Lower lobe of right lung (tissue), 2 donors: Measurements from ENCODE around the gene CLHC1. TPM values are rescaled to one million over a fixed set of nuclear protein-coding genes. Genes with fewer than 3 reads are reported as not detected.

ENCODE experiments used
- ATAC-seq, 2 donors: fragments of 200-7000 bp; cut with Tn5 transposase; one replicate each; pipeline ENCODE4 v1.9.1; 2020 to 2022; ENCODE audit warnings: mild to moderate bottlenecking in 2 of 2, moderate library complexity in 2 of 2
- DNase-seq: peaks from one replicate; pipeline ENCODE4 v3.0.0-alpha.2; 2020
- H3K27ac ChIP-seq: fragments of 200-600 bp; one replicate; pipeline ENCODE4 v1.8.0; 2022
- H3K27me3 ChIP-seq: fragments of 200-600 bp; one replicate; pipeline ENCODE4 v1.8.0; 2022; ENCODE audit warnings: low read depth
- H3K36me3 ChIP-seq: fragments of 200-600 bp; one replicate; pipeline ENCODE4 v1.8.0; 2022; ENCODE audit warnings: mild to moderate bottlenecking
- H3K4me1 ChIP-seq: fragments of 200-600 bp; one replicate; pipeline ENCODE4 v1.8.0; 2022
- H3K4me3 ChIP-seq: fragments of 200-600 bp; one replicate; pipeline ENCODE4 v1.8.0; 2022; ENCODE audit warnings: mild to moderate bottlenecking
- H3K9me3 ChIP-seq: fragments of 200-600 bp; one replicate; pipeline ENCODE4 v1.8.0; 2022
- intact Hi-C: fragments of 100-400 bp; cut with DNase I; formaldehyde crosslinking; loops from one replicate; pipeline ENCODE4 v1.11.0; 2022
- total RNA-seq: library from RNA; stranded (reverse); fragmentation: NEBNext Ultra II Directional; extraction: Animal tissue kit (Norgen Biotek cat#: 25700); gene quantifications from one replicate; pipeline ENCODE4 v1.2.1, GENCODE V29; 2021
- TF ChIP-seq, protein P1 (sequence below): fragments of 200-600 bp; IDR thresholded peaks from one replicate; pipeline ENCODE4 v1.8.0; 2022; ENCODE audit warnings: antibody characterized with exemption, mild to moderate bottlenecking
- donor health status: DM: no; HTN: yes; CAD: no; lungs with severe emphysema.

Gene CLHC1
- total RNA-seq, 1 donor from 2014 or later, result 15.2 TPM

DNA sequence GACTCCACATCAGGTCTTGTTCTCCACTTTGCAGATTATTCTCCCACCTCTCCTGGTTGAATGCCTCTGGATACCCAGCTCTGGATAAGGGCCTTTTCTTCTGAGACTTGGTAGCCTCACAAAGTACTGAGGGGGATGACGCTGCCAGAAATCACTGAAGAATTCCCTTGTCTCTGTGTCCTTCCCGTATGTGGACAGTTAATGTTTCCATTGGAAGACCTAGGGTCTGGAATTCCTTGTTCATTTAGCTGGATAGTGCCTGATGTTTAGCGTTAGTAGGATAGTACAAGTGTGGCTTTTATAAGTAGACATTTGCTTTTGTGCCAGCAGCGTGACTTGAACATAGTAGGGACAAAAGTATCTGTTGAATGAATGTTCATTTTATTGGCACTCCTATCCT lies 76.9 kb downstream of the CLHC1 start:
- Histone ChIP-seq H3K4me1 (peaks cover 93% of the 10 kb centered on the region), H3K36me3 (no peaks in the 10 kb centered on the region), H3K9me3 (no peaks in the 10 kb centered on the region), H3K27ac (peak overlapping the region; percentile 13), H3K27me3 (no peaks in the 10 kb centered on the region), H3K4me3 (no peak overlapping the region)
- ATAC-seq (no peak), DNase-seq (no peak)
- TF ChIP-seq, protein P1, sequence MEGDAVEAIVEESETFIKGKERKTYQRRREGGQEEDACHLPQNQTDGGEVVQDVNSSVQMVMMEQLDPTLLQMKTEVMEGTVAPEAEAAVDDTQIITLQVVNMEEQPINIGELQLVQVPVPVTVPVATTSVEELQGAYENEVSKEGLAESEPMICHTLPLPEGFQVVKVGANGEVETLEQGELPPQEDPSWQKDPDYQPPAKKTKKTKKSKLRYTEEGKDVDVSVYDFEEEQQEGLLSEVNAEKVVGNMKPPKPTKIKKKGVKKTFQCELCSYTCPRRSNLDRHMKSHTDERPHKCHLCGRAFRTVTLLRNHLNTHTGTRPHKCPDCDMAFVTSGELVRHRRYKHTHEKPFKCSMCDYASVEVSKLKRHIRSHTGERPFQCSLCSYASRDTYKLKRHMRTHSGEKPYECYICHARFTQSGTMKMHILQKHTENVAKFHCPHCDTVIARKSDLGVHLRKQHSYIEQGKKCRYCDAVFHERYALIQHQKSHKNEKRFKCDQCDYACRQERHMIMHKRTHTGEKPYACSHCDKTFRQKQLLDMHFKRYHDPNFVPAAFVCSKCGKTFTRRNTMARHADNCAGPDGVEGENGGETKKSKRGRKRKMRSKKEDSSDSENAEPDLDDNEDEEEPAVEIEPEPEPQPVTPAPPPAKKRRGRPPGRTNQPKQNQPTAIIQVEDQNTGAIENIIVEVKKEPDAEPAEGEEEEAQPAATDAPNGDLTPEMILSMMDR, result no peak
- intact Hi-C loops, result no loop called here

DNA sequence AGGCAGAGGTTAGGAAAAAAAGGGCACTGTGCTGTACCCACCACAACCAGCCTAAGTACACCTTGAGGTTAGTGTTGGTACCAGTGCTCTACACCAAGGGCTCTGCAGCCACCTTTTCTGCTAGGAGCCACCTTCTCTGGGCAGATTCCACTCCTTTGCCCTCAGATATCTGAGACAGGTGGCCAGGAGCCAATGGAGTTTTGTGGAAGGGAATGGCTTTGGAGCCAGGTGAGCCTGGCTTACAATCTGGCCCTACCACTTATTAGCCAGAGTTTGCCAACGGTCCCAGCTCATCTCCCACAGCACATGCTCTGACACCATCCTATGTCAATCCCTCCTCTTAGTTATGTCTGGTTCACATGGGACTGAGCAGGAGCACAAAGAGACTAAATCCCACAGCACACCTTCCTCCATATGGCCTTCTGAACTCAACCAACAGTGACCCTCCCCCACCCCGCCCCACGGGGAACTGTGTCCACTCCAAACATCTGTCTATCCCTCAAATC lies 77.5 kb downstream of the CLHC1 start:
- TF ChIP-seq, protein P1, result no peak
- no peaks in the 10 kb centered on the region for H3K36me3 ChIP-seq
- H3K4me1 ChIP-seq, result peaks cover 87% of the 10 kb centered on the region
- DNase-seq, result no peak
- intact Hi-C loops, result no loop called here
- peak overlapping the region; percentile 13 for H3K27ac ChIP-seq
- no peak overlapping the region for H3K4me3 ChIP-seq
- H3K27me3 ChIP-seq, result no peaks in the 10 kb centered on the region
- ATAC-seq, result no peak
- H3K9me3 ChIP-seq, result no peaks in the 10 kb centered on the region

DNA sequence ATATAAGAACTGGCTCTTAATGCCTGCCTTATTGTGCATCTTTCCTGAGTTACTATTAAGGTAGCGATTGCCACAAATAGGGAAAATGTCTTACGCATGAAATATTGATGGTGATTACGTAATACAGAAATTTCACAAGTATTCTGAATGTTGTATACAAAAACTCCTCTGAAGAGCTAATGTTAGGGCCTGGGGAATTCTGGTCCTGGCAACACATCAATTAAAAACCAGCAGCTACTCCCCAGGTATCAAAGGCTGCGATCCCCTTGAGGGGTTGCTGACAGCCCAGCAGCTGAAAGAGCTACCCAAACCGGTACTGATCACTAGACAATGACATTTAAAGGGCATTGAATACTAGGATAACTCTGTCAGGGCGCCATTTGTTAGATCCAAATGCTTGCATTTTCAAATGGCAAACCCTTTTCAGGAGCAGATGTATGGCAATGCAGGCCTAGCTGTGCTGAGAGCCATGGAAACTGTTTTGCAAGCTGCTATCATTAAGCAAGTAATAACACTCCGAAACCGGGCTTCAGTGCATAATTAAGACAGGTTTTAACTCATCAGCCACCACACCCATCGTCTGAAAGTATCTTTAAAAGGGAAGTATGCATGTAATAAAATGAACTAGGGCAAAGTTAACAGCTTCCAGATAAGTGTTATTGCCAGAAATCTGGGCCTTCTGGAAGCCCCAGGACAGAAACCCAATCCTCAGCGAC lies 78.4 kb downstream of the CLHC1 start:
- intact Hi-C loops, result no loop called here
- peaks cover 78% of the 10 kb centered on the region for H3K4me1 ChIP-seq
- ATAC-seq, result peak; percentile 46 to 71

DNA sequence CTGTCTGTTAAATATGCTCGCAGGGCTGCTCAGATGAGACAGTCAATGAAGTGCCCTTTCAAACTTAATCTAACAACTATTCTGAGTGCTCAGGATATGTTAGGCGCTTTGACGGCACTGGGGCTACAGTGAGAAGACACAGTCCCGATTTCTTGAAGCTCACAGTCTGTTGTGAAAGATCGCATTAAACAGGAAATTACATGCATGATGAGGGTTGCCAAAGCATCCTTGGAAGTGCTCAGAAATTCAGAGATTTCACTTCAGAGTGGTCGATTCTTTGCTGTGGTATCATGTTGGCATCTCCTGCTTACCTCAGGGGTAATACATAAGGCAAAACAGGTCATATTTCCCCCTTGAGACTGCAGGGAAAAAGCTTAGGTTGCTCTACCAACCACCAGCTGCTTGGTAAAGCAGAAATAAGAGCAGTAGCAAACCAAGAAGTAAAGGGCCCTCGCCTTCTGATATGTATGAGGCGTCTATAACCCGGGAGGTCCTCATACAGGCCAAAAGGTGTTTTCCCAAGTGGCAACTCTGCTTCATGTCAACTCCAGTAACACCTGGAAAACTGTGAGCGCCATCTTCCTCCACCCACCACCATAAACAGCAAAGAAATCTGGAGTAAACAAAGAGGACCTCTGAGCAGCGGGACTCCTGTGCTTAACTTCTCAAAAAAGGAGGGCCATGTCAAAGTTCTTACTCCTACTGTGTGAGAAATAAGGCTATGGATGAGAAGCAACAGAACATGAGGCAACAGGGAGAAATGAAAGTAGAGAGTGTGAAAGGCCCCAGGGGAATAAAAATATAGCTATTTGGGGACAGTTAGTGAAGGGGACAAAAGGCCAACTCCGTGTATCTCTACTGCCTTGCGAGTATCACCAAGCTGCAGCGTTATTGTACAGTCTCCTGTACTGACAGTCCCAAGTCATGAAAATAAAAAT lies 79.3 kb downstream of the CLHC1 start:
- Histone ChIP-seq H3K4me3 (no peak overlapping the region), H3K27me3 (no peaks in the 10 kb centered on the region), H3K4me1 (peaks cover 68% of the 10 kb centered on the region), H3K9me3 (no peaks in the 10 kb centered on the region), H3K36me3 (no peaks in the 10 kb centered on the region), H3K27ac (peak overlapping the region; percentile 22)
- intact Hi-C loops, result no loop called here
- TF ChIP-seq, protein P1, result no peak
- ATAC-seq, result peak; percentile 26 to 35
- DNase-seq, result no peak

More for the DNA sequence above, 78.4 kb downstream of the CLHC1 start:
- no peaks in the 10 kb centered on the region for H3K36me3 ChIP-seq
- no peaks in the 10 kb centered on the region for H3K9me3 ChIP-seq
- TF ChIP-seq, protein P1, result no peak
- peak overlapping the region; percentile 13 for H3K27ac ChIP-seq
- no peak for DNase-seq
- H3K4me3 ChIP-seq, result no peak overlapping the region
- no peaks in the 10 kb centered on the region for H3K27me3 ChIP-seq

DNA sequence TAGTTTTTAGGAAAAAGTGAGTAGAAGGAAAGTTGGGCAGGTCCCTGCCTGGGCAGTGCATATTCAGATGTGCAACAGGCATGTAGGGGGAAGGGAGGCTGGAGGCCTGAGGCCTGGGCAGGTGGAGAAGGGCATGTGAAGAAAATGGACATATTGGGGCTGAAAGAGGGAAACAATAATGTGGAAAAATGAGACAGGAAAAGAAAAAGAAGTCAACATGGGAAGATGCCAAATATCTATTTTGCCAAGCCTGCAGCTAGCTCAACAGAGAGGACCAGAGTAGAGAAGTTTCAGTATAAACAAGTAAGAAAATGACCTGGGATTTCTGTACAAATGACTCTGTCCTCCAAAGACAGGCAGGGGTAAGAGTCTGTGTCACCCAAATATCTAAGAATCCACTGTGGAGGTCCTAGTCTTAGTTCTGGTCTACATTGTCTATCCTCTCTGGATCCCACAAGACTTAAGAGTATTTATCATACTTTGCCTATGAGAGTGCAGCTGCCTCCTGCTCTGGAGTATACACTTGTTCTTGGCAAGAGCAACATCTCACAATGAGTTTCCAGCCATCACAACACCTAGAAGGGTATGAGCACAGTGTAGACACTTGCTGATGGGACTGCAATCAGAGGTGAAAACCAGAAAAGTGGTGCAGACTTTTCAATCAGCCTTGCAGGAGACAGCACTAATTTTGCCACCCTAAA lies 80.2 kb downstream of the CLHC1 start:
- H3K27ac ChIP-seq, result peak overlapping the region; percentile 22

More for the DNA sequence above, 80.2 kb downstream of the CLHC1 start:
- TF ChIP-seq, protein P1, result no peak
- Histone ChIP-seq H3K27me3 (no peaks in the 10 kb centered on the region), H3K9me3 (no peaks in the 10 kb centered on the region), H3K4me3 (no peak overlapping the region), H3K36me3 (no peaks in the 10 kb centered on the region), H3K4me1 (peaks cover 60% of the 10 kb centered on the region)
- DNase-seq (no peak), ATAC-seq (no peak)
- intact Hi-C loops, result no loop called here
